HEK293T (cell line): ENCODE data around the gene CPTP.

Source experiments
- ARNT ChIP-seq: fragments of 450-650 bp; IDR thresholded peaks from 2 replicates; pipeline ENCODE4 v1.6.1; 2017; ENCODE audit warnings: mild to moderate bottlenecking
- FOXM1 ChIP-seq: fragments of 450-650 bp; IDR thresholded peaks from 2 replicates; pipeline ENCODE4 v1.6.1; 2017; ENCODE audit warnings: mild to moderate bottlenecking, borderline replicate concordance
- NFRKB ChIP-seq: fragments of 450-650 bp; IDR thresholded peaks from 2 replicates; pipeline ENCODE4 v1.6.1; 2016; ENCODE audit warnings: mild to moderate bottlenecking, moderate library complexity
- TARDBP ChIP-seq: fragments of 450-650 bp; IDR thresholded peaks from 2 replicates; pipeline ENCODE4 v1.6.1; 2016
- ZNF384 ChIP-seq: fragments of 450-650 bp; IDR thresholded peaks from 2 replicates; pipeline ENCODE4 v1.6.1; 2016

DNA sequence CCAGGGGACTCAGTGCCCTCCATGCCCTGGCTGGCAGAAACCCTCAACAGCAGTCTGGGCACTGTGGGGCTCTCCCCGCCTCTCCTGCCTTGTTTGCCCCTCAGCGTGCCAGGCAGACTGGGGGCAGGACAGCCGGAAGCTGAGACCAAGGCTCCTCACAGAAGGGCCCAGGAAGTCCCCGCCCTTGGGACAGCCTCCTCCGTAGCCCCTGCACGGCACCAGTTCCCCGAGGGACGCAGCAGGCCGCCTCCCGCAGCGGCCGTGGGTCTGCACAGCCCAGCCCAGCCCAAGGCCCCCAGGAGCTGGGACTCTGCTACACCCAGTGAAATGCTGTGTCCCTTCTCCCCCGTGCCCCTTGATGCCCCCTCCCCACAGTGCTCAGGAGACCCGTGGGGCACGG is 3.7 kb downstream of the CPTP start:
- TF ChIP-seq NFRKB (no peak), ZNF384 (no peak), TARDBP (no peak), FOXM1 (no peak), ARNT (no peak)
